Endothelial cell (in vitro differentiated cells): ENCODE results near the gene POP5. TPM values are rescaled to one million over a fixed set of nuclear protein-coding genes. Genes with fewer than 3 reads are reported as not detected.

Source experiments
- DNase-seq: peaks from one replicate; pipeline ENCODE4 v3.0.0; 2021; ENCODE audit warnings: low spot score
- H3K27ac Mint-ChIP-seq: one replicate; pipeline ENCODE4 v1.8.0; 2021; ENCODE audit warnings: mixed read lengths, inconsistent platforms; ENCODE audit not compliant: unreplicated experiment
- H3K27me3 Mint-ChIP-seq: one replicate; pipeline ENCODE4 v1.8.0; 2021; ENCODE audit warnings: mild to moderate bottlenecking, moderate library complexity, mixed read lengths, inconsistent platforms; ENCODE audit not compliant: unreplicated experiment
- H3K36me3 Mint-ChIP-seq: one replicate; pipeline ENCODE4 v1.8.0; 2021; ENCODE audit warnings: mild to moderate bottlenecking, low read depth, mixed read lengths, inconsistent platforms; ENCODE audit not compliant: unreplicated experiment
- H3K4me1 Mint-ChIP-seq: one replicate; pipeline ENCODE4 v1.8.0; 2021; ENCODE audit warnings: mild to moderate bottlenecking, mixed read lengths, inconsistent platforms; ENCODE audit not compliant: unreplicated experiment
- H3K4me3 Mint-ChIP-seq: one replicate; pipeline ENCODE4 v1.8.0; 2021; ENCODE audit warnings: mild to moderate bottlenecking, mixed read lengths, inconsistent platforms; ENCODE audit not compliant: unreplicated experiment
- H3K9me3 Mint-ChIP-seq: one replicate; pipeline ENCODE4 v1.8.0; 2021; ENCODE audit warnings: mixed read lengths, inconsistent platforms; ENCODE audit not compliant: unreplicated experiment
- CTCF ChIP-seq: fragments of 200-600 bp; sonication (generic); IDR thresholded peaks from one replicate; pipeline ENCODE4 v1.5.0; 2021; ENCODE audit warnings: antibody characterized with exemption; ENCODE audit not compliant: unreplicated experiment
- long read RNA-seq: library from polyadenylated mRNA; unstranded; transcript quantifications from one replicate; pipeline ENCODE4 v2.0.0, GENCODE V29; 2020; ENCODE audit not compliant: unreplicated experiment
- total RNA-seq: library from RNA; stranded (reverse); fragmentation: NEBNext Ultra II Directional; extraction: Animal tissue kit (Norgen Biotek cat#: 25700); gene quantifications from one replicate; pipeline ENCODE4 v1.2.1, GENCODE V29; 2021; ENCODE audit not compliant: unreplicated experiment

Gene POP5
- 17.8 TPM for total RNA-seq
- long read RNA-seq, transcript POP5-202 (5 exons, 801 nt) = major isoform, 9 of 14 reads
- long read RNA-seq, partial matches to known transcripts = 0 of 14 reads
- long read RNA-seq, other reads (novel, unspliced or antisense) = 5 of 14 reads

GRCh38 chr12:120580787-120581723 lies at the start of gene POP5:
Gene POP5 (minus strand): TSS chr12:120581402. CDS start chr12:120581362, 40 bp downstream.
- Mint-ChIP-seq H3K36me3 (peaks cover 16% of the 10 kb centered on the region), H3K27ac (peak within 1 kb of the TSS; percentile 74), H3K4me3 (peak within 1 kb of the TSS; percentile 96), H3K27me3 (peaks cover 3% of the 10 kb centered on the region), H3K9me3 (no peaks in the 10 kb centered on the region), H3K4me1 (peaks cover 15% of the 10 kb centered on the region)
- no peak for TF ChIP-seq CTCF
- DNase-seq = peak; percentile 89

- H3K27me3 Mint-ChIP-seq = peaks cover 2% of the 10 kb centered on the region
- DNase-seq = no peak
- H3K36me3 Mint-ChIP-seq = no peaks in the 10 kb centered on the region
- H3K27ac Mint-ChIP-seq = no peak overlapping the region
- H3K4me1 Mint-ChIP-seq = no peaks in the 10 kb centered on the region
- no peaks in the 10 kb centered on the region for H3K9me3 Mint-ChIP-seq
- no peak for TF ChIP-seq CTCF
- no peak overlapping the region for H3K4me3 Mint-ChIP-seq
Observed at GRCh38 chr12:120630104-120630892, 49.1 kb upstream of the POP5 start.

GRCh38 chr12:120628919-120629318 lies 47.7 kb upstream of the POP5 start:
- H3K9me3 Mint-ChIP-seq = no peaks in the 10 kb centered on the region
- no peak overlapping the region for H3K27ac Mint-ChIP-seq
- no peak overlapping the region for H3K4me3 Mint-ChIP-seq
- peaks cover 4% of the 10 kb centered on the region for H3K27me3 Mint-ChIP-seq
- DNase-seq = peak; percentile 22
- H3K36me3 Mint-ChIP-seq = no peaks in the 10 kb centered on the region
- no peaks in the 10 kb centered on the region for H3K4me1 Mint-ChIP-seq
- TF ChIP-seq CTCF = no peak

- no peak overlapping the region for H3K27ac Mint-ChIP-seq
- peak; percentile 20 for TF ChIP-seq CTCF
- H3K9me3 Mint-ChIP-seq = no peaks in the 10 kb centered on the region
- H3K4me3 Mint-ChIP-seq = no peak overlapping the region
- H3K36me3 Mint-ChIP-seq = no peaks in the 10 kb centered on the region
- H3K4me1 Mint-ChIP-seq = peaks cover 12% of the 10 kb centered on the region
- no peak for DNase-seq
- H3K27me3 Mint-ChIP-seq = peaks cover 4% of the 10 kb centered on the region
Observed at GRCh38 chr12:120625557-120626419, 44.6 kb upstream of the POP5 start.
